Activated T-helper 1 cell treated with anti-CD3 and anti-CD28 coated beads, Interleukin-12 subunit alpha, Interleukin-12 subunit beta, Interleukin-2, Interleukin-4 antibody, amounts not matched to agents 30 ng/mL and 10 ng/mL and 1 ng/mL, durations not matched to agents 14 hours and 24 hours and 36 hours (primary cell): ENCODE results near the gene ATP9A. TPM values are rescaled to one million over a fixed set of nuclear protein-coding genes. Genes with fewer than 3 reads are reported as not detected.
"Not testable (repeated sequence)": the region's sequence is repeated elsewhere in the genome, so short reads cannot be mapped to it uniquely, and the experiment has no call there.

ENCODE experiments used
- DNase-seq: peaks from one replicate; pipeline ENCODE4 v3.0.0; 2021; ENCODE audit warnings: low spot score
- H3K27ac Mint-ChIP-seq: one replicate; pipeline ENCODE4 v1.8.0; 2021; ENCODE audit warnings: mild to moderate bottlenecking, mixed read lengths
- H3K27me3 Mint-ChIP-seq: one replicate; pipeline ENCODE4 v1.8.0; 2022; ENCODE audit warnings: mild to moderate bottlenecking, moderate library complexity, mixed read lengths; ENCODE audit not compliant: insufficient read depth
- H3K36me3 Mint-ChIP-seq: one replicate; pipeline ENCODE4 v1.8.0; 2021; ENCODE audit warnings: low read depth, mixed read lengths
- H3K4me1 Mint-ChIP-seq: one replicate; pipeline ENCODE4 v1.8.0; 2021; ENCODE audit warnings: low read depth, mixed read lengths
- H3K4me3 Mint-ChIP-seq: one replicate; pipeline ENCODE4 v1.8.0; 2021; ENCODE audit warnings: mild to moderate bottlenecking, moderate library complexity, mixed read lengths
- H3K9me3 Mint-ChIP-seq: one replicate; pipeline ENCODE4 v1.8.0; 2021; ENCODE audit warnings: mixed read lengths
- intact Hi-C: fragments of 100-400 bp; cut with micrococcal nuclease; formaldehyde crosslinking; loops from one replicate; pipeline ENCODE4 v1.15.1; 2024
- total RNA-seq: library from RNA; stranded (reverse); gene quantifications from 2 replicates; pipeline ENCODE4 v1.2.3, GENCODE V29; 2022

Gene ATP9A
- total RNA-seq, 1 donor from 2014 or later, result 20.6 TPM

- no peak overlapping the region for H3K4me3 Mint-ChIP-seq
- DNase-seq, result no peak
- no peaks in the 10 kb centered on the region for H3K27me3 Mint-ChIP-seq
- intact Hi-C loops, result no loop called here
- H3K36me3 Mint-ChIP-seq, result no peaks in the 10 kb centered on the region
- no peaks in the 10 kb centered on the region for H3K9me3 Mint-ChIP-seq
- no peak overlapping the region for H3K27ac Mint-ChIP-seq
- H3K4me1 Mint-ChIP-seq, result peaks cover 5% of the 10 kb centered on the region
These were observed 11.0 kb downstream of the ATP9A start for GRCh38 chr20:51757226-51757625.

GRCh38 chr20:51756653-51757052 is 11.5 kb downstream of the ATP9A start:
- H3K36me3 Mint-ChIP-seq, result no peaks in the 10 kb centered on the region
- intact Hi-C loops, result no loop called here
- DNase-seq, result no peak
- H3K4me1 Mint-ChIP-seq, result peaks cover 5% of the 10 kb centered on the region
- H3K27me3 Mint-ChIP-seq, result no peaks in the 10 kb centered on the region
- H3K4me3 Mint-ChIP-seq, result no peak overlapping the region
- no peaks in the 10 kb centered on the region for H3K9me3 Mint-ChIP-seq
- no peak overlapping the region for H3K27ac Mint-ChIP-seq

- not testable (repeated sequence) for H3K27ac Mint-ChIP-seq, H3K27me3 Mint-ChIP-seq
- peaks cover 10% of the 10 kb centered on the region for H3K4me1 Mint-ChIP-seq
These were observed 15.0 kb downstream of the ATP9A start for GRCh38 chr20:51753220-51753619.

GRCh38 chr20:51752343-51752951 is 15.7 kb downstream of the ATP9A start:
- Mint-ChIP-seq H3K27me3 (peaks cover 1% of the 10 kb centered on the region), H3K36me3 (no peaks in the 10 kb centered on the region), H3K27ac (no peak overlapping the region), H3K4me3 (no peak overlapping the region), H3K9me3 (no peaks in the 10 kb centered on the region), H3K4me1 (peaks cover 10% of the 10 kb centered on the region)
- DNase-seq, result no peak
- intact Hi-C loops, result no loop called here

More at GRCh38 chr20:51753220-51753619, 15.0 kb downstream of the ATP9A start:
- H3K36me3 Mint-ChIP-seq, H3K9me3 Mint-ChIP-seq, H3K4me3 Mint-ChIP-seq, intact Hi-C loops, DNase-seq: not testable (repeated sequence)

- Mint-ChIP-seq H3K4me1 (peaks cover 6% of the 10 kb centered on the region), H3K4me3 (no peak overlapping the region), H3K36me3 (peaks cover under 1% of the 10 kb centered on the region), H3K9me3 (peaks cover under 1% of the 10 kb centered on the region), H3K27me3 (peaks cover 1% of the 10 kb centered on the region), H3K27ac (no peak overlapping the region)
- no peak for DNase-seq
- intact Hi-C loops, result no loop called here
These were observed 17.3 kb downstream of the ATP9A start for GRCh38 chr20:51750770-51751388.

- Mint-ChIP-seq H3K36me3 (peaks cover 2% of the 10 kb centered on the region), H3K4me1 (peaks cover 6% of the 10 kb centered on the region), H3K9me3 (peaks cover 5% of the 10 kb centered on the region), H3K4me3 (no peak overlapping the region), H3K27me3 (peaks cover 1% of the 10 kb centered on the region), H3K27ac (peak overlapping the region; percentile 2)
- no peak for DNase-seq
- intact Hi-C loops, result no loop called here
These were observed 18.0 kb downstream of the ATP9A start for GRCh38 chr20:51750037-51750769.

GRCh38 chr20:51749674-51750036 is 18.5 kb downstream of the ATP9A start:
- no peak for DNase-seq
- intact Hi-C loops, result no loop called here
- no peak overlapping the region for H3K27ac Mint-ChIP-seq
- no peak overlapping the region for H3K4me3 Mint-ChIP-seq
- H3K36me3 Mint-ChIP-seq, result peaks cover 2% of the 10 kb centered on the region
- peaks cover 6% of the 10 kb centered on the region for H3K4me1 Mint-ChIP-seq
- H3K9me3 Mint-ChIP-seq, result peaks cover 5% of the 10 kb centered on the region
- H3K27me3 Mint-ChIP-seq, result peaks cover 1% of the 10 kb centered on the region

GRCh38 chr20:51747182-51747911 is 20.8 kb downstream of the ATP9A start:
- Mint-ChIP-seq H3K9me3 (peaks cover 5% of the 10 kb centered on the region), H3K27me3 (peaks cover 1% of the 10 kb centered on the region), H3K36me3 (peaks cover 2% of the 10 kb centered on the region), H3K4me3 (no peak overlapping the region), H3K4me1 (peaks cover 10% of the 10 kb centered on the region), H3K27ac (peak overlapping the region; percentile 69)
- no peak for DNase-seq
- intact Hi-C loops, result no loop called here

- peaks cover 5% of the 10 kb centered on the region for H3K9me3 Mint-ChIP-seq
- peaks cover 10% of the 10 kb centered on the region for H3K4me1 Mint-ChIP-seq
- no peak overlapping the region for H3K27ac Mint-ChIP-seq
- peaks cover 2% of the 10 kb centered on the region for H3K36me3 Mint-ChIP-seq
- intact Hi-C loops, result no loop called here
- H3K27me3 Mint-ChIP-seq, result peaks cover 1% of the 10 kb centered on the region
- DNase-seq, result no peak
- no peak overlapping the region for H3K4me3 Mint-ChIP-seq
These were observed 22.4 kb downstream of the ATP9A start for GRCh38 chr20:51745804-51746203.

GRCh38 chr20:51740838-51741237 is 27.4 kb downstream of the ATP9A start:
- intact Hi-C loops, result no loop called here
- H3K27ac Mint-ChIP-seq, result no peak overlapping the region
- no peak overlapping the region for H3K4me3 Mint-ChIP-seq
- no peak for DNase-seq
- H3K27me3 Mint-ChIP-seq, result peaks cover 2% of the 10 kb centered on the region
- H3K9me3 Mint-ChIP-seq, result peaks cover 4% of the 10 kb centered on the region
- H3K36me3 Mint-ChIP-seq, result peaks cover under 1% of the 10 kb centered on the region
- H3K4me1 Mint-ChIP-seq, result peaks cover 4% of the 10 kb centered on the region

- H3K27me3 Mint-ChIP-seq, H3K27ac Mint-ChIP-seq, H3K4me1 Mint-ChIP-seq, H3K9me3 Mint-ChIP-seq, H3K36me3 Mint-ChIP-seq, intact Hi-C loops, DNase-seq, H3K4me3 Mint-ChIP-seq: not testable (repeated sequence)
These were observed 27.9 kb downstream of the ATP9A start for GRCh38 chr20:51740308-51740707.

- Mint-ChIP-seq H3K4me1 (peaks cover 4% of the 10 kb centered on the region), H3K36me3 (no peaks in the 10 kb centered on the region), H3K4me3 (no peak overlapping the region), H3K27me3 (peaks cover 2% of the 10 kb centered on the region), H3K27ac (no peak overlapping the region), H3K9me3 (no peaks in the 10 kb centered on the region)
- DNase-seq, result no peak
- intact Hi-C loops, result no loop called here
These were observed 28.4 kb downstream of the ATP9A start for GRCh38 chr20:51739722-51740249.
